GM18505 (cell line): Measurements from ENCODE around the gene AP5B1.

ENCODE experiments used
- ATAC-seq: cut with Tn5 transposase; IDR thresholded peaks from one replicate; pipeline ENCODE4 v1.9.1; 2021; ENCODE audit not compliant: unreplicated experiment
- POLR2A ChIP-seq: IDR thresholded peaks from 4 replicates; pipeline ENCODE4 v1.6.1; 2011; ENCODE audit warnings: borderline replicate concordance; ENCODE audit not compliant: insufficient read depth, insufficient read length; ENCODE audit errors: extremely low read depth

Gene AP5B1

DNA sequence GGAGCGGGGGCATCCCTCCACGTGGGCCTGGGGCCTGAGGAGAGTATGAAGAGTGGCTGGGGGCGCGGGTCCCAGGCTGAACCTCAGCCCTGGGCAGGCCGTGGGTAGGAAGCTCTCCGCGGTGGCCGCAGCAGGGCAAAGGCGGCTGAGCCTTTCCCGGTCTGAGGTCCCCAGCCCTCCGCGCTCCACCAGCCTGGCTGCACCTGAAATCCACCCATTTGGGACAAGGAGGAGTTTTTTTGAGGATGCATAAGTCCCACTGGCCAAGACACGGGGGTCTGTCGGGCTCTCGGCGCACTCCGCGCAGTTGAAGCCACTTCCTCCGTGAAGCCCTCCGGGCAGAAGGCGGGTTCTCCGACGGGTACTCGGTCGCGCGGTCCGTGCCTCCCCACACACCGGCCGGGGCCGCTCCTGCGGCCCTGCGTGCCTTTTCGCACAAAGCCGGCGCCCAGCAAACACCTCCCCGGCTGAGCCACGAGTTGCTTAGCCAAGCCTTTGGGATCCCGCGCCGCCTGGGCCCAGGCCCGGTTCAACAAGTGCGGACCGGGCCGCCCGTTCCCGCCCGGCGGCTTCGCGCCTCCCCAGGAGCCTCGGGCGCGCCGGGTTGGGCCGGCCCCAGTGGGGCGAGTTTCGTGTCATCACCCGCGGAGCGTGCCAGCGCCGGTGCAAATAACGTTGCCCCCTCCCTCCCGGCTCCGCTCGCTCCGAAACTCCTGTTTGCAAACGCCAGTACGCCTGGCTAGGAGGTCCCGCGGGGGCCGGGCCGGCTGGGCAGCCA, 5.4 kb upstream of the AP5B1 start:
- no peak for ATAC-seq
- TF ChIP-seq POLR2A: no peak

DNA sequence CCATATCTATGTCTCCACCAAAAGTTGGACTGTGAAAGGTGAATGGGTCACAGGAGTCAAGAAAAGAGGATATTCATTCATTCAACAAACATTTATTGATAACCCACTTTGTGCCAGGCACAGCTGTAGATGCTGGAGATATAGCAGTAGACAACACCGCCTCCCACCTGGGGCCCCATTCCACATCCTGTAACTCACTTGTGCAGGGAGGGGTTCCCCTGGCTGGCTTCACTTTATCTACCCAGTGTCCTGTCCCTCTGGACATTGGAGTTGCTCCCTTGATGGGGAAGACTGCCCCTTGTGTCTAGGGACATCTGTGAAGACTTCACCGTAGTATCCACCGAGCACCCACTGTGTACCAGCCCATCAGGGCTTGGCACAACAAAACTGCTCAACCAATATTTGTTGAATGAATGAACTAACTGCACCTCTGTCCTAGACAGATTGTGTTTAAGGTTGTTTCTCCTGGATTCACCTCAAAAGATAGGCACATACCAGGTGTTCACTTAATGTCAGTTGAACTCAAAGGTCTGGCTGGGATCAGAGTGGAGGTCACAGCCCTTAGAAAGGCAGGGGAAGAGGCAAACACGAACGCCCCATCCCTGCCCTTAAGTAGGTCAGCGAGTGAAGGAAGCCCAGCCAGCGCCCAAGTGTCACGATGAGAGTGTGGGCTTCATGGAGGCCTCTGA, 4.7 kb upstream of the AP5B1 start:
- ATAC-seq: no peak

DNA sequence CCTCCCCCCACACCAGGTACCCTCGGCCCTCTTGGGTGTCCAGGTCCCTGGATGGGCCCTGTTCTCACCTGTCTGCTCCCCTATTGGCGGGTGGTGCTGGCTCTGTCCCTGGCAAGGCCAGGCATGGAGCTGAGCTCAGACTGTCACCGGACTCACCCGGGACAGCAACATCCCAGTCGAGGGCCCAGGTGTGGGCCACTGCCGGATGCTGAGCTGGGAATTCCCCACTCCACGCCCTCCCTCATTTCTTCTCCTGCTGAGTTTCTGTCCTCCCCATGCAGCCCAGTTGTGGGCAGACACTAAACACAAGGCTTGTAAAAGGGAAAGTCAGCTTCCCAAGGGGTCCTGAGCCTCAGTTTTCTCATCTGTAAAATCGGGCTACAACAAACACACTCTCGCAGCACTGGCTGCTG, 2.0 kb upstream of the AP5B1 start:
- no peak for ATAC-seq
- no peak for TF ChIP-seq POLR2A

More for the DNA sequence above, 4.7 kb upstream of the AP5B1 start:
- no peak for TF ChIP-seq POLR2A

DNA sequence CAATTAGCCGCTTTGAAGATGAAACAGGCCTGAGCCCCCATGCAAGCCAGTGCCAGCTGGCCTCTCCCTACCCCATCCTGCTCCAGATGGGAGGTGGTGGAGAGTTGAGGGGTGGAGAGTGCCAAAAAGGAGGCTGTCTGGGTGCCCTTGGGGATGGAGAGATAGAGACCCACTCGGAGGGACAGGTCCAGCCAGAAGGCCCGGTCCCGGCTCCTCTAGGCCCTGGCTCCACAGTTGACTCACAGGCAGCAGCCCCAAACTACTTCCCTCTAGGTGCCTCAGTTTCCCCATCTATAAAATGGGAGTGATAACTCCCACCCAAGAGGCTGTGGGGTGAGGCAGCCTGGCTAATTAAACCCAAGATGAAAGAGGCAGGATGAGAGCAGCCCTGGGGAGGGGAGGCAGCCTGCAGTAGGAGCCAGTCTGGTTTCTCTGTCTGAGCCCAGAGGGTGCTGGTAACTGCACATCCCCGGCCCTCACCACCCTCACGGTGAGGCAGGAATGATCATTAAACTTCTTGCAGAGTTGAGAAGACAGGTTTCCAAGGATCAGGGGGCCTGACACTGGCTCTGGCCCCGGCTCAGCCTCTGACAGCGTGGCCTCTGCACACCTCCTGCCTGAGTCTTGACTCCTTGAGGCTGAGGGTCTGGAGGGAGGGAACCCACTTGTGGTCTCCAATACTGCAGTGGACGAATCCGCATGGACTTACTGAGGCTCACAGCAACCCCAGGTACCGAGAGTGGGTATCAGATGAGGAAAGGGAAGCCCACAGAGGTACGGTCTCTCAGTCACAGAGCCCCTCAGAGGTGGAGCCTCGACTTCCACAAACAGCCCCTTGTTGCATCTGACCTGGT, 1.4 kb upstream of the AP5B1 start:
- no peak for TF ChIP-seq POLR2A
- no peak for ATAC-seq

DNA sequence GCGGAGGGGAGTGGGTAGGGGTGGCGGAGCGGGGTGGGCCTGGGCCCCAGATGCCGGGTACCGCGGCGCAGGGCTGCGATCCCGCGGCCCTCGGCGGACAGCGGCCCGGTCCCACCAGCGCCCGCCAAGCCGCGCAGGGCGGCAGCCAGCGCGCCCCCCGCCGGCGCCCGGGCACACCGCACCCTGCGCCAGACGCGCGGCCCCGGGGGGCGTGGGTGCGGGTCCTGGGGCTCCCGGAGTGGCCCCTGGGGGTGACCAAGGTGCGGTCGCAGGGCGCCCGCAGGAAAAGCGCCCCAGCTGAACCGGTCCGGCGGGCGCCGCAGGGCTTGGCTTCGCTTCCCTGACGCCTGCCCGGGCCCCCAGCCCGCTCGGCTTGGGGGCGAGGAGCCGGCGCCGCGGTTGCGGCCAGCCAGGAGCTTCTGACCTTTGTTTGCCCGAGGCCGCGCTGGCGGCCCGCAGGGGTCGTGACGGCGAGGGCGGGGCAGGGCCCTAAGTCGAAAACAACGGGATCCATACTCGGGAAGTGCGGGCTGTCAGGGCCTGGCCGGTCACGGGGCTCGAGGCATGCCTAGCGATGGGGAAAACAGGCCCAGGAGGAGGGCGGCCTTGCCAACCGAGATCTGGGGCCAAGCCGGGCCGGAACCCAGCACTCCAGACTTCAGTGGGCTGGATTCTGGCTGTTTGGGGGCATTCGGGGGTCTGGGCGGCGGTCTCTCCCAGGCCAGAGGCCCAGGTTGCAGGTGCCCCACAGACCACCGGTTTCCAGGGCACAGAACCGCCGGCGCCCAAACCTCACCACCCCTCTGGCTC, 581 bp upstream of the AP5B1 start:
- peak; percentile 27 for ATAC-seq
- TF ChIP-seq POLR2A: no peak

DNA sequence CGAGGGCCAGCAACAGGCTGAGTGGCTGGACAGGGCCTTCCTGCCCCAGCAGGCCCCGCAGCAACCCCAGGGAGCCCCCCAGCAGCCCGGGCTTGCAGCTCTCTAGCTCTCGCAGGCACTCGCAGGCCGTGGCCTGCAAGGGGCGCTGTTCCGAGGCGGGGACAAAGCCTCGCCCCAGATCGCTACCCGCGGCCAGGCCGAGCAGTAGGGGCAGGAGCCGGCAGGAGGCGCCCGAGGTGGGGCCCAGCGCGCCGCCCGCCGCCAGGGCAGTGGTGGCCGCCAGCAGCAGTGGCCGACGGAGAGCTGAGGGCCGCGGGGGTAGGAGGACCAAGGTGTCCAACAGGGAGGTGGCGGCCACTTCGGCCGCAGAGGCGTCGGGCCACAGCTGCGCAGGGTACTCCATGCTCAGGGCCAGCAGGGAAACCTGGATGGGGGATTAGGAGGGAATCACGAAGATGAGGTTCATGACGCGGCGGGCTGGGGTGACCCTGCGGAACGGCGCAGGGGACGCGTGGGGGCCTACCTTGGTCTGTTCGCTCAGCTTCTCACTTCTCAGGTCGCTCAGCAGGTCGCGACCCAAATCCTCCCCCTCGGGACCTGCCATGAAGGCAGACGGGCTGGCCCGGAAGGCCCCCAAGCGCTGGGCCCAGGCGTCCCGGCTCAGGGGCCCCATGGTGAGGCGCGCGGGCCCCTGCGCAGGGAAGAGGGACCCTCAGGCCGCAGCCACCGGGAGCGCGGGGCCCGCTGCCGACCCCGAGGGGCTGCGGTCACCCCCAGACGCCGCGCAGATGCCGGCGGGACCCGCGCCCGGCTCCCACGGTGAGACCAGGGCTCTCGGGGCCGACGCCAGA, 632 bp downstream of the AP5B1 start:
- peak; percentile 51 for ATAC-seq
- TF ChIP-seq POLR2A: peak; percentile 45

DNA sequence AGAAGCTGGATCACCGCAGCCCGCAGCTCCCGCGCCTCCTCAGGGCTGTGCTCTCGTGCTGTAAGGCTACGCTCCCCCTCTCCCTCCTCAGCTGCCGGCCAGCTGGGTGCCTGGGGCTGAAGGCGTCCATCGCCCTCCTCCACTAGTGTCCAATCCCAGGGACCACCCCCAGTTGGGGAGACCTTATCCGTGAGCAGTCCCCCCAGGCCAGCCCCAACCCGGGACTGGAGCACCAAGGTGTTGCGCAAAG, 1.2 kb downstream of the AP5B1 start:
- ATAC-seq: no peak
- no peak for TF ChIP-seq POLR2A

DNA sequence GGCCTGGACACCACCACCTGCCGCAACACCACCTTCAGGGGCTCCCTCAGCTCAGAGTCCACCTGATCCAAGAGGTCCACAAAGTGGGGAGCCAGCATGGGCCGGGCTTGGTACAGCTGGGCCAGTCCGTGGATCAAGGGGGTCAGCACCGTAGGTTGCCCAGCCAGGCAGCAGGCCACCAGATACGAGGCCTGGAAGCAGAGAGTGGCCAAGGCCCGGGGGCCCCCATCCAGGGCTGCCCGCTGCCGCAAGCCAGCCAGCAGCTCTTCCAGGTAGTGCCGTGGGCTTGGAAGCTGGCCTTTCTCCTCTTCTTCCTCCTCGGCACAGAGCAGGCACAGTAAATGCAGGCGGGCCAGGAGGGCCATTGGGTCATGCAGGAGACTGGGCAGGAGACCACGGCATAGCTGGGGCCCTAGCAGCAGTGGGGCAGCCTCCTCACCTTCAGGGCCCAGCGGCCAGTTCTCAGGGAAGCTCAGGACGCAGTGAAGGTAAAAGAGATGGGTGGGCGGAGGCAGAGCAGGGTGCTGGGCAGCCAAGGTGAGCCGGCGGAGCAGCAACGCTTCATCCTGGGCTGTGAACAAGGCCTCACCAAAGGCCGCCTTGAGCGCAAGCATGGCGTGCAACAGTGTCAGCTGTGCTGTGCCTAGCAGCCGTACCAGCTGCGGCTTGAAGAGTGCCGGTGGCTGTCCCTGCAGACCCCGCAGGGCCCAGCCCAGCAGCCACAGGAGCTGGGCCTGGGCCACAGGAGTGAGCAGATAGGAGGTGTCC, 1.7 kb downstream of the AP5B1 start:
- TF ChIP-seq POLR2A: no peak
- ATAC-seq: no peak

DNA sequence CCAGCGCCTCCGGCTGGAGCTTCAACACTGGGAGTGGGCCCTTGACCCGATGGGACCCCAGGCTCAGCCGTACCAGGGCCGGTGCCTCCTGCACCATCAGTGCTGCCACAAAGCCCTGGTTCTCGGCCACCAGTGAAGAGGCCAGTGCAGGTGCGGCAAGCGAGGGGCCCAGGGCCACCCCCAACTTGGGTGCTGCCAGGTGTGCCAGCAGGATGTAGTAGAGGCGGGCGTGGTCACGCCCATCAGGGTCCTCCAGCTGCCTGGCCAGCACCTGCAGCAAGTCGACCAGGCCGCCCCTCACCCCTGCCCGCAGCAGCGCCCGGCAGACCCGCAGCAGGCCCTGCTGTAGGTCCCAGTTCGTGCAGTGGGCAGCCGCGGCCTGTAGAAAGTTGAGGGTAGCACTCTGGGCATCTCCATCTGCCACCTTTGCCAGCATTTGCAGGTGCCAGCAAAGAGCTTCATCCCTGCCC, 2.3 kb downstream of the AP5B1 start:
- TF ChIP-seq POLR2A: no peak
- no peak for ATAC-seq

DNA sequence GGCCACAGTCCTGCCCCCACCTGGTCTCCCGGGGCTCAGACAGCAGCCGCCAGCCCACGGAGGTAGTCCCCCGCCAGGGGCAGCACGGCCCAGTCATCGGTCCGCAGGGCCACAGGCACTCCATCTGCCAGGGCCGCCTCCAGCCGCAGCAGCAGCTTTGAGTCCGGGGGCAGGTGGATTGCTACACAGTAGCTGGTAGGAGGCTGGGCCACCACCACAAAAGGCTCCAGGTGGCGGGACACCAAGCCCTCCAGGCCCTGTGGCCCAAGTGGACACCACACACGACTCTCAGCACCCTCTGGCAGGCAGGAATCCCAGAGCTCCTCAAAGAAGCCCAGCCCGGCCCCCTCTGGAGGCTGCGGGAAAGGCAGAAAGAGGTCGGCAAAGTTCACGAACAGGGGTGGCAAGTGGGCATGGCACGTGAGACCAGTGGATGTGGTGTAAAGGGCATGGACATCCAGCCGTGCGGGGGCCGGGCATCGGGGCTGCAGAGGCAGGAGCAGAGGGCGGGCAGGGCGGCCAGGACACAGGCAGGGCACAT, 2.9 kb downstream of the AP5B1 start:
- no peak for TF ChIP-seq POLR2A
- ATAC-seq: no peak

DNA sequence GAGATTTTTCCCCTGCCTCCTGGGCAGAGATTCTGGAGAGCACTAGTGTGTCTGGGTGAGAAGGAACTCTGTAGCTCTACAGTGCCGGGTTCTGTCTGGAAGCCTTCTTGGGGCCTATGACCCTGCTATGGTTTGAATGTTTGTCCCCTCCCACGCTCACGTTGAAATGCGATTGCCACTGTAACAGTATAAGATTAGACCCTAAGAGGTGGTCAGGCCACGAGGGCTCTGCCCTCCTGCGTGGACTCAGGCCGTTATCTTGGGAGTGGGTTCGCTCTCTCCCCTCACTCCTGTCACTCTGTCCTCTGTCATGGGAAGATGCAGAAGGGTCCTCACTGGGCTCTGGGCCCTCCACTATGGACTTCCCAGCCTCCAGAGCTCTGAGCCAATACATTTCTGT, 3.5 kb downstream of the AP5B1 start:
- no peak for TF ChIP-seq POLR2A
- no peak for ATAC-seq
